ENCODE data around the gene BSND.
"Not testable (repeated sequence)": the region's sequence is repeated elsewhere in the genome, so short reads cannot be mapped to it uniquely, and the experiment has no call there.

The BSND gene

DNA sequence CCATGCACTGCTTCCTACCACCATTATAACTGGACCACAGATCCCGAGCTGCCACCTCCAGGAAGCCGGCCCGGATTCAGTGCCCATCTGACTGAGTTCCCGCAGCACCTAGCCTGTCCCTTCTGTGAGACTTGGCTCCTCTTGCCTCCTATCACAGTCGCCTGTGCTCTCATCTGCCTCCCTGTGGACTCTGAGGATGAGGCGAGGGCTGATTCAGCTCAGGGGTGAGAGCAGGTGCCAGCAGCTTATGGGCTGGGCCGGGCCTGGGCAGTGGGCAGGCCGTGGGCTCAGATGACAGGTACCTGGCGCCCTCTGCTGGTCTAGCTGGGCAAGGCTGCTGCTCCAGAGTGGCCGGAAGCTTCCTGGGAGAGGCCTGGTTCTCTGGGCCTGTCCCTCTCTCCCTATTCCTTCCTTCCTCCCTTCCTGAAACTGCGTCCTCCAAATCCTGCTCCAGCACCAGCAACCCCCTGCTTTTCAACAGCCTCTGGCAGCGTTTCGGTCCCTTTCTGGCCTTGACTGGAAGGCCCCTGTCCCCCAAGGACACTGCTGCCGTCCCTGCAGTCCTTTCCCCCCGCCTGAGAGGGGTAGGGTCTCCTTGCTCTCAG lies 23.3 kb downstream of the BSND start:
- DNase-seq (ENCODE audit: low read depth): peak; percentile 93

- not testable (repeated sequence) for DNase-seq (ENCODE audit: low read depth)
These were observed 25.4 kb downstream of the BSND start for GRCh38 chr1:55024163-55024562.

DNA sequence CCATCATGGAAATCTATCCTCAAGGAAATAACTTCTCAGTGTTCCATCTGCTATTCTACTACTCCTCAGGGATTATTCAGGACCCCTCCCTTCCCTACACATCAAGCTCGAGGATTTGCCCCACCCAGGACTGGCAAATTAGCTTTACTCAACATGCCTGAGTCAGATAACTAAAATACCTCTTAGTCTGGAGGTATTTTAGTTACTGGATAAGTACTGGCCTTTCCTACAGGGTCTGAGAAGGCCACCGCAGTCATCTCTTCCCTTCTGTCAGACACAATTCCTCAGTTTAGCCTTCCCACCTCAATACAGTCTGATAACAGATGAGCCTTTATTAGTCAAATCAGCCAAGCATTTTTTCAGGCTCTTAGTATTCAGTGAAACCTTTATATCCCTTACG lies 27.9 kb downstream of the BSND start:
- not testable (repeated sequence) for DNase-seq (ENCODE audit: low read depth)

- DNase-seq (ENCODE audit: low read depth): not testable (repeated sequence)
These were observed 32.4 kb downstream of the BSND start for GRCh38 chr1:55031098-55031497.

DNA sequence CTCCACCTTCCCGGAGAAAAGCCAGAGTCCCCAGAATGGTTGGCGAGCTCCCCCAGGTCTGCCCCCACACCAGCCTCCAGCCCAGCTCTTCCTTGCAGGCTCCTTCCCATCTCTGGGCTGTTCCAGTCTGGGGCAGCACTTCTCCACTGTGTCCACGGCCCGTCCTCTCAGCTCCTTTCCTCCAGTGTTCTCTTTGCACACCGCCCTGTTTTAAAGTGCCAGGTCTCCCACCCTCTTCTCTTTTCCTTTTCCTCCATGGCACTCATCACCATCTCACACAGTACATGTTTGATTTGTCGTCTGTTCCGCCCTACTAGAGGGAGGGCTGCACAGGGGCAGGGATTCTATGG lies 34.5 kb downstream of the BSND start:
- no peak for DNase-seq (ENCODE audit: low read depth)

DNA sequence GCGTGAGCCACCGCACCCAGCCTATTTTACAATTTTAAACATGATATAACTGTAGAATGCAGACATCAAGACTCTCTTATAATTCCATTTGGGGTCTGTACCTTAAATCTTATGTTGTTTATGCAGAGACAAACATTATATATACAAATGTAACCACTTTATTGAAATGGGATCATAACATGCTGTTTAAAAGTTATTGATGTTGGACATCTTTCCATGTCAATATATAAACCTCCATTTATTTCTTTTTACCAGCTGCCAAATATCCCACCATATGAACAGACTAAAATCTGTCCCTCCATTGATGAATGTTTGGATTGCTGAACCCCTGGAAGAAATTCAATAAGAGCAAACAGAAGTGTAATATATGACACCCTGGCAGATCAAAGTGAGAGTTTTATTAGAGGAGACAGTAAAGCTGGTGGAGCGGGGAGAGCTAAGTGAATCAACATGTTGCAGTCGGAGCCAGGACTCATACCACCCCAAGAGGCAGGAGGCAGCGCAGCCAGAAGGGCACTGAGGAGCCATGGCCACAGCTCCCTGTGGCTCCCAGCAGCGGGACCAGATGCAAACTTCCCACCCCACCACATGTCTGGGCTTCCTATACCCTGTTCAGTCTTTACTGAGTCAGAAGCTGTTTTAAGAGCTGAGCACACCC lies 35.9 kb downstream of the BSND start:
- DNase-seq (ENCODE audit: low read depth): no peak

GRCh38 chr1:55035904-55036303 lies 37.2 kb downstream of the BSND start:
- peak; percentile 17 for DNase-seq (ENCODE audit: low read depth)

DNA sequence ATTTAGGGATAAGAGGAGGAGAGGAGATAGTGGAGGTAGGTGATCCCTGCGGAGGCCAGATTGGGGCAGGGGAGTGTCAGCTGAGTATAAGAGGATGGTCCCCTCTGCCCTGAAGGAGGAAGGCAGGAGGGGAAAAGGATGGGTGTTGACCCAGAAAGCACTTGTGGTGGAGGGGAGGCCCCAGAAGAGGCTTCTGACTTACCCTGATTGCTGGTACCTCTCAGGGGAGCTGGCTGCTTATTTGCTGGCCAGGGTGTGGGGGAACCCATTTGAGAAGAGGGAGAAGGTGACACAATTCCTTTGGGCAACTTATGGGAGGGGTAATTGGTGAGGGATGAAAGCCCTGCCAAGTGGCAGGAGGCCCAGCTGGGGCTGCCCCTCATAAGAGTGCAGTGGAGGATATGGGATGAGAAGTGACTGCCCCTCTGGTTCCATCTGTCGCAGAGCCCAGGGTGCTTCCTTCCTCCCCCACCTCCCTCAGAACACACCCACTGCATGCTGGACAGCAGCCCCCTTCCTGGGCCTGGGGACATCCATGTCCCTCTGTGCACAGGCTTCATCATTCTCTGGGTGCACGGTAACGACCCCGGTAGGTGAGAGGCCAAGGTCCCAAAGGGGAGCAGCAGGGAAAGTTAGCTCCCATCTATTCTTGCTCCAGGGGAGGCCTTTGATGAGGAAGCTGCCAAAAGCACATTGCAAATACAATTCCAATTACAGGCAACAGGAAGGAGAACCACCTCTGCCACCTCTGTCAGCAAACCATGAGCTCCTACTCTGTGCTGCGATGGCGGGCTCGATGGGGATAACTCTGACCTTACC lies 39.2 kb downstream of the BSND start:
- DNase-seq (ENCODE audit: low read depth): no peak

DNA sequence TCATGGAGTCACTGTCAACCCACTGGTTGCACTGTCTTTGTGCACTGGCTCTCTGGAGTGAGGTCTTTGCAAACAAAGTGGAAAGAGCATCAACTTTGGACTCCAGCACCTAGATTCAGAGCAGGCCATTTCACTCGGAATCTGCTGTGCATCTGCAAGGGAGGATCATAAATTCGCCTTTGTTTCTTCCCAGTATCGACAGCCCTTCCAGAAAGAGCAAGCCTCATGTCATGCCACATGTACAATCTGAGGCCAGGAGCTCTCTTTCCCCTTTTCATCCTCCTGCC lies 39.8 kb downstream of the BSND start:
- no peak for DNase-seq (ENCODE audit: low read depth)

DNA sequence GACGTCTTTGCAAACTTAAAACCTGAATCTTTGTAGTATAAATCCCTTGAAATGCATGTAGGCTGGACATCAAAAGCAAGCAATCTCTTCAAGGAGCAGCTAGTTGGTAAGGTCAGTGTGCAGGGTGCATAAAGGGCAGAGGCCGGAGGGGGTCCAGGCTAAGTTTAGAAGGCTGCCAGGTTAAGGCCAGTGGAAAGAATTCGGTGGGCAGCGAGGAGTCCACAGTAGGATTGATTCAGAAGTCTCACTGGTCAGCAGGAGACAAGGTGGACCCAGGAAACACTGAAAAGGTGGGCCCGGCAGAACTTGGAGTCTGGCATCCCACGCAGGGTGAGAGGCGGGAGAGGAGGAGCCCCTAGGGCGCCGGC lies 40.2 kb downstream of the BSND start:
- no peak for DNase-seq (ENCODE audit: low read depth)

DNA sequence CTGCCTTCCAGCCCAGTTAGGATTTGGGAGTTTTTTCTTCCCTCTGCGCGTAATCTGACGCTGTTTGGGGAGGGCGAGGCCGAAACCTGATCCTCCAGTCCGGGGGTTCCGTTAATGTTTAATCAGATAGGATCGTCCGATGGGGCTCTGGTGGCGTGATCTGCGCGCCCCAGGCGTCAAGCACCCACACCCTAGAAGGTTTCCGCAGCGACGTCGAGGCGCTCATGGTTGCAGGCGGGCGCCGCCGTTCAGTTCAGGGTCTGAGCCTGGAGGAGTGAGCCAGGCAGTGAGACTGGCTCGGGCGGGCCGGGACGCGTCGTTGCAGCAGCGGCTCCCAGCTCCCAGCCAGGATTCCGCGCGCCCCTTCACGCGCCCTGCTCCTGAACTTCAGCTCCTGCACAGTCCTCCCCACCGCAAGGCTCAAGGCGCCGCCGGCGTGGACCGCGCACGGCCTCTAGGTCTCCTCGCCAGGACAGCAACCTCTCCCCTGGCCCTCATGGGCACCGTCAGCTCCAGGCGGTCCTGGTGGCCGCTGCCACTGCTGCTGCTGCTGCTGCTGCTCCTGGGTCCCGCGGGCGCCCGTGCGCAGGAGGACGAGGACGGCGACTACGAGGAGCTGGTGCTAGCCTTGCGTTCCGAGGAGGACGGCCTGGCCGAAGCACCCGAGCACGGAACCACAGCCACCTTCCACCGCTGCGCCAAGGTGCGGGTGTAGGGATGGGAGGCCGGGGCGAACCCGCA lies 40.8 kb downstream of the BSND start, which contains the start of gene PCSK9:
Gene PCSK9, plus strand, starts transcription at position 207 of the 741 bp plus-strand sequence. Its CDS starts 290 bp downstream, at position 497.
- DNase-seq (ENCODE audit: low read depth): no peak

- no peak for DNase-seq (ENCODE audit: low read depth)
These were observed 41.6 kb downstream of the BSND start for GRCh38 chr1:55040083-55040932.

DNA sequence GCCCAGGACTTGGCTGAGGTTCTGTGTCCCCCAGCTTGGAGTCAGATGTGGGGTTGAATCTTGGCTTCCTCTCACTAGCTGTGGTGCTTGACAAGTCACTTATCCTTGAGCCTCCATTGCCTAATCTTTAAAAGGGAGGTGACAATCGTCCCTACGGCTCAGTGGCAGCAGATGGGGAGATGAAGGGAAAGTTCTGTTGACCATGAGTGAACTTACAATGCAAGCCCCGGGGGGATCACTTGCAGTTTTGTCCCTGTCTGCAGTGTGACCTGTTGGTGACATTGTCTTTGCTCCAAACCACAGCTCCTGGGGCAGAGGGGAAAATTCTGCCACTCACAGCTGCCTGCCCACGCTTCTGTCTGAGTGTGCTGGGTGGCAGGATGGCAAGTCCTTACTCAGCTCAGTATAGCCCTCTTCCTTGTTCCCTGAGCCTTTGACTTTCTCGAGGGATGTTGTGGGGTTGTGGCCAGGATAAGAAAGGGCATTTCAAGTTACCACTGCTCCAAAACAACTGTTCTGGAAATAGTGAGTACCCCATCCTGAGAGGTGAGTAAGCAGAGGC lies 42.3 kb downstream of the BSND start:
- no peak for DNase-seq (ENCODE audit: low read depth)

- no peak for DNase-seq (ENCODE audit: low read depth)
These were observed 42.9 kb downstream of the BSND start for GRCh38 chr1:55041613-55042012.

GRCh38 chr1:55043011-55043410 lies 44.3 kb downstream of the BSND start:
- no peak for DNase-seq (ENCODE audit: low read depth)

- no peak for DNase-seq (ENCODE audit: low read depth)
These were observed 45.0 kb downstream of the BSND start for GRCh38 chr1:55043726-55044125.

- no peak for DNase-seq (ENCODE audit: low read depth)
These were observed 46.1 kb downstream of the BSND start for GRCh38 chr1:55044617-55045397.

- DNase-seq (ENCODE audit: low read depth): no peak
These were observed 46.7 kb downstream of the BSND start for GRCh38 chr1:55045430-55045829.

DNA sequence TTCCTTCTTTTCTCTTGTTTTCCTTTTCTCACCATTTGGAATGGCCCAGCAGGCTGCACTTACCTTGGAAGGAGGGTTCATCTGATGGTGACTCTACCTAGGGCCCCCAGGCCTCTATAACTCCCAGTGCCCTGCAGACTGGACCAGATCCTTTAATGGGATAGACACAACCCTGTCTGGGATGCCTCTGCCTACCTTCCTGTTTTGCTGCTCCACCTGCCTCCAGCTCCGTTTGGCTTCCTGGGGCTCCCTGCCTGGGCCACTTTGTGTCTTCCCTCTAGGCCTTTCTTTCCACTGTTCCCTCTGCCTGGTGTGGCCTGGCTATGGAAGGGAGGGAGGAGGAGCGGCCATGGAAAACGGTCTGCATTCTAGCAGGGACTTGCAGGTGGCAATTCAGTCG lies 48.1 kb downstream of the BSND start:
- DNase-seq (ENCODE audit: low read depth): no peak

- DNase-seq (ENCODE audit: low read depth): no peak
These were observed 48.9 kb downstream of the BSND start for GRCh38 chr1:55047611-55048010.

Data from ELR (cell line).